ENCODE results near the gene MGST1. TPM values are rescaled to one million over a fixed set of nuclear protein-coding genes. Genes with fewer than 3 reads are reported as not detected.

The MGST1 gene
- total RNA-seq, 4 donors from 2014 or later: 384 to 1,725 (median 624) TPM

GRCh38 chr12:16310934-16311333, 36.5 kb upstream of the MGST1 start:
- TF ChIP-seq CTCF (IDR thresholded peaks at IDR 0.05): no peak
- no peak for ATAC-seq (ENCODE audit: low FRiP score)
- DNase-seq (ENCODE audit: low spot score): no peak

- no peak for TF ChIP-seq CTCF (IDR thresholded peaks at IDR 0.05)
- DNase-seq (ENCODE audit: low spot score) (no peak), ATAC-seq (ENCODE audit: low FRiP score) (no peak)
Observed at GRCh38 chr12:16323010-16323409, 24.4 kb upstream of the MGST1 start.

- ATAC-seq (ENCODE audit: low FRiP score) (no peak), DNase-seq (ENCODE audit: low spot score) (no peak)
- TF ChIP-seq CTCF (IDR thresholded peaks at IDR 0.05): no peak
Observed at GRCh38 chr12:16323638-16324037, 23.8 kb upstream of the MGST1 start.

GRCh38 chr12:16324272-16324671, 23.2 kb upstream of the MGST1 start:
- DNase-seq (ENCODE audit: low spot score) (no peak), ATAC-seq (ENCODE audit: low FRiP score) (no peak)
- no peak for TF ChIP-seq CTCF (IDR thresholded peaks at IDR 0.05)

- DNase-seq (ENCODE audit: low spot score) (no peak), ATAC-seq (ENCODE audit: low FRiP score) (no peak)
- no peak for TF ChIP-seq CTCF (IDR thresholded peaks at IDR 0.05)
Observed at GRCh38 chr12:16324772-16325171, 22.7 kb upstream of the MGST1 start.

- TF ChIP-seq CTCF (IDR thresholded peaks at IDR 0.05): no peak
- no peak for ATAC-seq (ENCODE audit: low FRiP score)
- DNase-seq (ENCODE audit: low spot score): no peak
Observed at GRCh38 chr12:16325426-16325825, 22.0 kb upstream of the MGST1 start.

- DNase-seq (ENCODE audit: low spot score): no peak
- no peak for TF ChIP-seq CTCF (IDR thresholded peaks at IDR 0.05)
- no peak for ATAC-seq (ENCODE audit: low FRiP score)
Observed at GRCh38 chr12:16327963-16328362, 19.5 kb upstream of the MGST1 start.
